ENCODE results near the gene HSF2. TPM values are rescaled to one million over a fixed set of nuclear protein-coding genes. Genes with fewer than 3 reads are reported as not detected.

HSF2 gene
- total RNA-seq, 4 donors from 2014 or later, result 2.3 to 17.0 (median 10.5) TPM

- TF ChIP-seq, protein P1, sequence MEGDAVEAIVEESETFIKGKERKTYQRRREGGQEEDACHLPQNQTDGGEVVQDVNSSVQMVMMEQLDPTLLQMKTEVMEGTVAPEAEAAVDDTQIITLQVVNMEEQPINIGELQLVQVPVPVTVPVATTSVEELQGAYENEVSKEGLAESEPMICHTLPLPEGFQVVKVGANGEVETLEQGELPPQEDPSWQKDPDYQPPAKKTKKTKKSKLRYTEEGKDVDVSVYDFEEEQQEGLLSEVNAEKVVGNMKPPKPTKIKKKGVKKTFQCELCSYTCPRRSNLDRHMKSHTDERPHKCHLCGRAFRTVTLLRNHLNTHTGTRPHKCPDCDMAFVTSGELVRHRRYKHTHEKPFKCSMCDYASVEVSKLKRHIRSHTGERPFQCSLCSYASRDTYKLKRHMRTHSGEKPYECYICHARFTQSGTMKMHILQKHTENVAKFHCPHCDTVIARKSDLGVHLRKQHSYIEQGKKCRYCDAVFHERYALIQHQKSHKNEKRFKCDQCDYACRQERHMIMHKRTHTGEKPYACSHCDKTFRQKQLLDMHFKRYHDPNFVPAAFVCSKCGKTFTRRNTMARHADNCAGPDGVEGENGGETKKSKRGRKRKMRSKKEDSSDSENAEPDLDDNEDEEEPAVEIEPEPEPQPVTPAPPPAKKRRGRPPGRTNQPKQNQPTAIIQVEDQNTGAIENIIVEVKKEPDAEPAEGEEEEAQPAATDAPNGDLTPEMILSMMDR (IDR thresholded peaks at IDR 0.05), result no peak
- no peak for TF ChIP-seq POLR2A (IDR thresholded peaks at IDR 0.05)
- no peaks in the 10 kb centered on the region for H3K9me3 ChIP-seq
- H3K4me1 ChIP-seq, result peaks cover 0 to 15% (median 0%) of the 10 kb centered on the region in 3 donors
- H3K27ac ChIP-seq, result no peak overlapping the region
- intact Hi-C loops (cut with DNase I), result no loop called here
- 85 to 95% methylated on average over 6 of the region's 6 CpGs for WGBS, 2 donors
- no peak for DNase-seq
- H3K27me3 ChIP-seq, result no peaks in the 10 kb centered on the region
- no peaks in the 10 kb centered on the region for H3K36me3 ChIP-seq
- H3K4me3 ChIP-seq, result no peak overlapping the region
Measured at GRCh38 chr6:122363769-122364483, 35.5 kb upstream of the HSF2 start.

DNA sequence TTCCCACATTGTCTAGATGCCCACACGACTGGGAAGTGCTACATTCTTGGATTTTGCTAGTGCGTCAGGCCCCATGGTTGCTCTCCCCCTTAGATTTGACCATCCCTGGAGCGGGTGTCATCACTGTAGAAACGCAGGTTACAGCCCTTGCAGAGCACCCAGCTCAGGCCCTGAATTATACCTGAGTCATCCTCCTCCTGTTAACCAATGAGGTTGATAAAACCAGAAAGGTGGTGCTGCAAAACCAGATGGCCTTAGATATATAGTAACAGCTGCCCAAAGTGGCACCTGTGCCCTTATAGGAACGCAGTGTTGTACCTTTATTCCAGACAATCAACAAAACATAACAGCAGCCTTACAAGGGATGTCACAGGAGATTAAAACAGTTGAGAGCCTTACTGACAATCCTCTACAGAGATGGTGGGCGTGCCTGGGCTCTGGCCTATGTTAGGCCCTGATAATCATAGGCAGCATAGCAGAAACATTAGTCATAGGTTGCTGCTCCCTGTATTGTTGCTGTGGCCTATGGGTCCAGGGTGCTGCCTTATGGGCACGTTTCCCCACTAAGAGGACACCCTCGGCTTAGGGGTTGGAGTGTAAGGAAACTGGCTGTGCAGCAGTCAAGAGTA is 33.6 kb upstream of the HSF2 start:
- Histone ChIP-seq H3K27ac (peak overlapping the region in 3 of 4 donors; percentile 14 to 69 (median 45)), H3K4me3 (no peak overlapping the region), H3K9me3 (no peaks in the 10 kb centered on the region), H3K36me3 (no peaks in the 10 kb centered on the region), H3K4me1 (peaks cover 0 to 15% (median 0%) of the 10 kb centered on the region in 3 donors), H3K27me3 (no peaks in the 10 kb centered on the region)
- DNase-seq, result no peak
- 45 to 88% methylated on average over 2 to 5 of the region's 8 CpGs for WGBS, 2 donors
- intact Hi-C loops (cut with DNase I), result no loop called here
- TF ChIP-seq, protein P1 (IDR thresholded peaks at IDR 0.05), result no peak
- no peak for TF ChIP-seq POLR2A (IDR thresholded peaks at IDR 0.05)

- no peaks in the 10 kb centered on the region for H3K9me3 ChIP-seq
- peaks cover 0 to 15% (median 0%) of the 10 kb centered on the region in 3 donors for H3K4me1 ChIP-seq
- peak overlapping the region in 2 of 4 donors; percentile 45 to 69 for H3K27ac ChIP-seq
- no peak overlapping the region for H3K4me3 ChIP-seq
- H3K27me3 ChIP-seq, result no peaks in the 10 kb centered on the region
- H3K36me3 ChIP-seq, result no peaks in the 10 kb centered on the region
- TF ChIP-seq POLR2A (IDR thresholded peaks at IDR 0.05), result no peak
- TF ChIP-seq, protein P1 (IDR thresholded peaks at IDR 0.05), result no peak
- DNase-seq, result no peak
- intact Hi-C loops (cut with DNase I), result no loop called here
- 37 to 57% methylated on average over 1 of the region's 1 CpG for WGBS, 2 donors
Measured at GRCh38 chr6:122367171-122367570, 32.3 kb upstream of the HSF2 start.

- H3K4me1 ChIP-seq, result peaks cover 0 to 15% (median 0%) of the 10 kb centered on the region in 3 donors
- H3K36me3 ChIP-seq, result no peaks in the 10 kb centered on the region
- TF ChIP-seq, protein P1 (IDR thresholded peaks at IDR 0.05), result no peak
- TF ChIP-seq POLR2A (IDR thresholded peaks at IDR 0.05), result no peak
- no peak overlapping the region for H3K27ac ChIP-seq
- 70 to 84% methylated on average over 1 of the region's 1 CpG for WGBS, 2 donors
- no peak overlapping the region for H3K4me3 ChIP-seq
- H3K9me3 ChIP-seq, result no peaks in the 10 kb centered on the region
- DNase-seq, result no peak
- no peaks in the 10 kb centered on the region for H3K27me3 ChIP-seq
- intact Hi-C loops (cut with DNase I), result no loop called here
Measured at GRCh38 chr6:122369536-122369935, 29.9 kb upstream of the HSF2 start.

DNA sequence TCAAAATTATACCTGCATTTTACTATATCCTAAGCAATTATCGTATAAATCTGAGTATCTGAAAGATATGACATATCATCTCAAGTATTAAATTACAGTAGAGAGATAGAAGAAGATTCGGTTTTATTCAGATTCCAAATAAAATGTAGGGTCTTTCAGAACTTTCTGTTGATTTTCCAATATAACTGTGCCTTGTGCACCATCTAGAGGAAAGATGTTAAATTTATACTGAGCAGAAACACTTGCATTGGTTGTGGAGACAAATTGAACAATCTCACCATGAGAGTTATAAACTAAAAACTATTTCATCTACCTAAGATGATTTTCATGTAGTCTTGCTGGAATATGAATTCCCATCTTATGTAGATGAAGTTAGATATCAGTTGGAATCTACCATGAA is 26.8 kb upstream of the HSF2 start:
- no peak overlapping the region for H3K4me3 ChIP-seq
- H3K36me3 ChIP-seq, result no peaks in the 10 kb centered on the region
- H3K9me3 ChIP-seq, result no peaks in the 10 kb centered on the region
- H3K27ac ChIP-seq, result no peak overlapping the region
- TF ChIP-seq, protein P1 (IDR thresholded peaks at IDR 0.05), result peak in 1 of 6 experiments; percentile 24
- TF ChIP-seq POLR2A (IDR thresholded peaks at IDR 0.05), result no peak
- intact Hi-C loops (cut with DNase I), result no loop called here
- no peaks in the 10 kb centered on the region for H3K4me1 ChIP-seq
- H3K27me3 ChIP-seq, result no peaks in the 10 kb centered on the region
- 31 to 33% methylated on average over 2 of the region's 2 CpGs for WGBS, 2 donors
- DNase-seq, result no peak

Measured in esophagus squamous epithelium (tissue), 5 donors.